ENCODE measurements around the gene MAP3K5.

Gene MAP3K5

GRCh38 chr6:136527831-136528230 lies 264.4 kb downstream of the MAP3K5 start:
- DNase-seq: no peak

DNA sequence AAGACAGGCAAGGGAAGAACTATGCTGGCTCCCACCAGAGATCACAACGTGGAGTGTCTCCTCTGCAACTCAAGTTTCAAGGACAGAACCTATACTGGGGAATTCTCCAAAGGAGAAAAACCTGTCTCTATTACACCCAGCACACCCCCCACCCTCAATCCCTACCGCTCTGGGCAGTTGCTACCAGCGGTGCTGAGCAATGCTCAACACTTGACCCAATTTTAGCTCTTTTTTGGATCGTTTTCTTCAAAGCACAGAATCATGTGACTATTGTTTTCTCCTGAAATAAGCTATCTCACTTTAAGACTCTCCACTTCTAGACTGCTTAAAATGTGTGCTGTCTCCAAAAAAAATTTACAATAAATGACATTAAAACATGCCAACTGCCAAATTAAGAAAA lies 265.3 kb downstream of the MAP3K5 start:
- no peak for DNase-seq

- peak; percentile 64 for DNase-seq
These were observed 265.9 kb downstream of the MAP3K5 start for GRCh38 chr6:136526196-136526930.

DNA sequence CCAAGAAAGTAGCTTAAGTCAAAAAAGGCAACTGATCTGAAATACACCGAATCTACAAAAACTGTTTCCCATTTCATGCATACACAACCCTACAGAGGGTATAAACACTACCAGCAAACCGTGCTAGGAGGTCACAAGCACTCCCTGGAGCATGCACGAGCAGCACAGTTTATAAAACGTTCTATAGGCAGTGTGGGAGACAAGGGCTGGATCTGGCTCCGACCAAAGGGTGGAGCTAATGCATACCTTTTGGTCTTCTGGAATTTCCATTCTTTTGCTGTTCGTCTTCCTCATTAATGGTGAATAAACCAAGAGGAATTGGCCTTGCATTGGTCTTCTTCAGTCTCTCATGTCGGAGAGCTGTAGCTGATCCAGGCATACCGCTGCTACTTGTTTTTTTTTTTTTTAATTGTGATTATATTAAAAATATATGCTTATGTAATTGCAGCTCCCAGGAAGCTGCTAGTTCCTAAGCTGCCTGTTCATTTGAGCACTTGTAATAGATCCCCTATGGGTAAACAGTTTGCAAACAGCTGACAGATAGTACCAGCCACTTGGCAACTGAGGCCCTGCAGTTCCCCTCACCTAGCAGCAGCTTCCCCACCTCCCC lies 266.6 kb downstream of the MAP3K5 start:
- DNase-seq: peak; percentile 69

- peak; percentile 55 for DNase-seq
These were observed 267.3 kb downstream of the MAP3K5 start for GRCh38 chr6:136524936-136525413.

GRCh38 chr6:136524339-136524935 lies 267.8 kb downstream of the MAP3K5 start:
- peak; percentile 39 for DNase-seq

DNA sequence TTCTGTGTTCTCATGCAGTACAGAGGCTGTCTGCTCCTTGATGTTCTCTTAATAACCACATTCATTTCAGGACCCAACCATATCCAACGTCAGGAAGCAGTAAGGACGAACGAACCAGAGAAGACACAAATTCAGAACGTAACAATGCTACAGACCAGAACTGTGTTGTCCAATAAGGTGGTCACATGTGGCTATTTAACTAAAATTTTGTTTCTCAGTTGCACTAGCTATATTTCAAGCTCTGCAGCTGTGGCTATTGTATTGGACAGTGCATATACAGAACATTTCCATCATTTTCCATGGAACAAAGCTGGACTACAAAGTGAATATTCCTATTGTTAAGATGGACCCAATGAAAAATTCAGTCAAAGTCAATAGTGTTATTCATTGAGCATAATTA lies 269.1 kb downstream of the MAP3K5 start:
- no peak for DNase-seq

DNA sequence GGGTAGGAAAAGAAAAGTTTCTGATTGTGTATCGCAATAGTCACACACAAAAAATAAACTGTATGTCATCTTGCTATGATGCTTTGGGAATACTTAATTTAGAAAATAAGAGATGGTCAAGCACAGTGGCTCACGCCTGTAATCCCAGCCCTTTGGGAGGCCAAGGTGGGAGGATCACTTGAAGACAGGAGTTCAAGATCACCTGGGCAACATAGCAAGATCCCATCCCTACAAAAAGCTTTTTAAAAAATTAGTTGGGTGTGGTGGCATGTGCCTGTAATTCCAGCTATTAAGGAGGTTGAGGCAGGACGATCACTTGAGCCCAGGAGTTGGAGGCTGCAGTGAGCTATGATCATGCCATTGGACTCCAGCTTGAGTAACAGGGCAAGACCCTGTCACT lies 269.6 kb downstream of the MAP3K5 start:
- no peak for DNase-seq

GRCh38 chr6:136521911-136522310 lies 270.4 kb downstream of the MAP3K5 start:
- no peak for DNase-seq

DNA sequence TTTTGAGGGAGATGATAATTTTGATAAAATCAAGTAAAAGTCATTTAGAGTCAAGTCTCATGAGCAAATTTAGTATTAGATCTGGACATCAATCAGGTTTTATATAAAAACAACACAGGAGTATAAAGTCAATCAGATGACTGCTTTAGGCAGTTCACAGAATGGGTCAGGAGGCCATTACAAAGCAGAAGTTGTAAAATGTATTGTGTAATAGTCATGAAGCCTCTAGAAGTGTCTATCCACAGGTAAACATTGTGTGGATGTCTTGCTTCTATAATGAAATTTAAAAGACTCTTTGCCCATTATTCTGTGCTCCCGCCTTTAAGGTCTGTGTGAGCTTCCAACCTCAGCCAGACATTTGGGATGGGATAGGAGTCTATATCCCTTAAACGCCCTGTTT lies 270.9 kb downstream of the MAP3K5 start:
- no peak for DNase-seq

GRCh38 chr6:136520517-136520916 lies 271.8 kb downstream of the MAP3K5 start:
- no peak for DNase-seq

DNA sequence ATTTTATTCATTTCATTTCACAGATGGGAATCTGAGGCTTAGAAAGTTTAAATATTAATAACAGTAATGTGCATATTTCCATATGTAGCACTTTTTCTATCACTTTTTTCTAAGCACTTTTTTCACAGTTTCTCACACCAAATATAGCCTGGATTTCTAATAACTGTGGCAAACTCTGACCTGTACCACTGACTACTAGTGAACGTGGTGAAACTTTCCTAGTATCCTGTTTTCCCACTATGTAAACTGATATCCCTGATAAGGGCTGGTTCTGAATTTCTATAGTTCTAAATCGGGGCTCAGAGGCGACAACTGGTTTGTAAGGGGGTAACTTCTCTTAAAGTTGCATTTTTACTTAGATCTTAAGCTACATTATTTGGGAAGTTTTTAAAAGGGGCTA lies 274.7 kb downstream of the MAP3K5 start:
- DNase-seq: no peak

- no peak for DNase-seq
These were observed 275.3 kb downstream of the MAP3K5 start for GRCh38 chr6:136517002-136517401.

- no peak for DNase-seq
These were observed 277.7 kb downstream of the MAP3K5 start for GRCh38 chr6:136514591-136514990.

GRCh38 chr6:136511926-136512325 lies 280.4 kb downstream of the MAP3K5 start:
- no peak for DNase-seq

GRCh38 chr6:136511397-136511796 lies 280.9 kb downstream of the MAP3K5 start:
- no peak for DNase-seq

- no peak for DNase-seq
These were observed 281.5 kb downstream of the MAP3K5 start for GRCh38 chr6:136510782-136511181.

- DNase-seq: no peak
These were observed 282.0 kb downstream of the MAP3K5 start for GRCh38 chr6:136510299-136510698.

DNA sequence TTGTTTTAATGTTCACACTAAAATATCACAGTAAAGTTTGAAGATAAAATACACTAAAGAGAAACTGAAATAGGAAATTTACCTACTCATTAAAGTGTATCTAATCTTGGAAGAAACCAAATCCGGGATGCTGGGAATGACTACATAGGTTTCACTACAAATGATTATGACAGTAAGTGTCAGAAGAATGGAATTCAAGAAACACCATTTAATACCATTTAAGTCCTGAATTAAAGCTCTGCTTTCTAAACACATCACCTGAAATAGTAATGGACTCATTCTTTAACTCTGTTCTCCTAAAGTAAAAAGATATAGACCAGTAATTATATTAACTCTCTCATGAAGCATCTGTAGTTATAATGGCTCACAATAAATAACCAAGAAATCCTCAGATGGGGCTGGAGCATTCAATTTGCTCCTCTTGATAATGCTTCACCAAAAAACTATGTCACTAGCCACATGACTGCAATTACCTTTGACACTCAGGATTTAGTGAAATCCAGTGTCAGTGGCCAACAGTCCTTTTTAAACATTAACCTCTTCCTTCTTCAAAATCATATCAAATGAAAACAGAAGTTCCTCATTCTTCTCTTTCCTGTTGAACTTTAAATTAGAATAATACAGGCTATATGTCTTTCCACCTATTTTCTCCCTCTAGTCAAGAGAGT lies 283.4 kb downstream of the MAP3K5 start:
- DNase-seq: no peak
